Activated CD8-positive, alpha-beta memory T cell treated with anti-CD3 and anti-CD28 coated beads, Interleukin-2, amount 50 U/mL, for 1 hour (primary cell): Measurements from ENCODE around the gene RAB3IL1.
"Not testable (repeated sequence)": the region's sequence is repeated elsewhere in the genome, so short reads cannot be mapped to it uniquely, and the experiment has no call there.

Experiments
- DNase-seq: peaks from one replicate; pipeline ENCODE4 v3.0.0-alpha.2; 2020; ENCODE audit errors: extremely low read depth

The RAB3IL1 gene

GRCh38 chr11:61953632-61954031 lies 36.3 kb upstream of the RAB3IL1 start:
- not testable (repeated sequence) for DNase-seq

DNA sequence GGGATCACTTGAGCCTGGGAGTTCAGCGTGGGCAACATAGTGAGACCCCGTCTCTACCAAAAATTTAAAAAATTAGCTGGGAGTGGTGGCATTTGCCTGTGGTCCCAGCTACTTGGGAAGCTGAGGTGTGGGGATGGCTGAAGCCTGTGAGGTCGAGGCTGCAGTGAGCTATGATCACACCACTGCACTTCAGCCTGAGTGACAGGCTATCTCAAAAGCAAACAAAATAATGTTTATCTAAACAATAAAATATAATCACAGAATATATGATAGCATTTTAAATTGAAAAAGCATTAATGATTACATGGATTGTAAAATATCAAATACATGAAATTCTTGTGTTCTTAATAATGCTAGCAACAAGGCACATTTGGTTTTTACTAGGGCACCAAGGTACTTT lies 35.5 kb upstream of the RAB3IL1 start:
- DNase-seq: no peak

DNA sequence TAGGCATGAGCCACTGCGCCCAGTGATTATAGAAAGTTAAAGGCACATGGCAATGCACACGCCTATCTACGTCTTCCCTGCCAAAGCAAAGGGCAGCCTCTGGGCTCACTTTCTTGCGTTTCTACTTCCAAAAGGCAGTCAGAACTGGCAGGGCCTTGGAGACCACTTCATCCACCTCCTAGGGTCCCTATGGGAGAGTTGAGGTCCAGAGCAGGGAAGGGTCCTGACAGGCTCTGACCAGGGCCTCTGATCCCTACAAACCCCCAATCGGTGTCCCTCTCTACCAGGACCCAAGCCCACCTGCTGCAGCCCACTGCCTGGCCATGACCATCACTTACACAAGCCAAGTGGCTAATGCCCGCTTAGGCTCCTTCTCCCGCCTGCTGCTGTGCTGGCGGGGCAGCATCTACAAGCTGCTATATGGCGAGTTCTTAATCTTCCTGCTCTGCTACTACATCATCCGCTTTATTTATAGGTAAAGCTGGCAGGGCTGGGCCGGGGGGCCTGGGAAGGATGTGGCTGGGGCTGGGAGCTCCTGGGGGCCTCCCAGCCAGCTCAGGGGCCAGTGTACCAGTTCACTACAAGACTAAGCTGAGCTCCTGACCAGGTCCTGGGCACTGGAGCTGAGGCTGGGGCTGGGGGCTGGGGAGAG lies 34.2 kb upstream of the RAB3IL1 start:
- no peak for DNase-seq

DNA sequence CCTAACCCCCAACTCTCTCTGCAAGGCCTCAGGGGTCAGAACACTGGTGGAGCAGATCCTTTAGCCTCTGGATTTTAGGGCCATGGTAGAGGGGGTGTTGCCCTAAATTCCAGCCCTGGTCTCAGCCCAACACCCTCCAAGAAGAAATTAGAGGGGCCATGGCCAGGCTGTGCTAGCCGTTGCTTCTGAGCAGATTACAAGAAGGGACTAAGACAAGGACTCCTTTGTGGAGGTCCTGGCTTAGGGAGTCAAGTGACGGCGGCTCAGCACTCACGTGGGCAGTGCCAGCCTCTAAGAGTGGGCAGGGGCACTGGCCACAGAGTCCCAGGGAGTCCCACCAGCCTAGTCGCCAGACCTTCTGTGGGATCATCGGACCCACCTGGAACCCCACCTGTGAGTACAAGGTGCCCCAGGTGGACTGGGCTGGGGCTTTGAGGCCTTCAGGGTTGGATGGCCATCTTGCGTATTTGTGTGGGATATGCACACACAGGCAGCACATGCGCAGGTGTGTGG lies 32.7 kb upstream of the RAB3IL1 start, which contains the start of gene BEST1:
Gene BEST1 (plus strand): TSS at position 317 of the 513 bp plus-strand sequence. CDS start 1,456 bp downstream, outside the sequence.
- no peak for DNase-seq

GRCh38 chr11:61949169-61950034 lies 32.0 kb upstream of the RAB3IL1 start:
- no peak for DNase-seq

- no peak for DNase-seq
Observed at GRCh38 chr11:61948505-61948904, 31.1 kb upstream of the RAB3IL1 start.

DNA sequence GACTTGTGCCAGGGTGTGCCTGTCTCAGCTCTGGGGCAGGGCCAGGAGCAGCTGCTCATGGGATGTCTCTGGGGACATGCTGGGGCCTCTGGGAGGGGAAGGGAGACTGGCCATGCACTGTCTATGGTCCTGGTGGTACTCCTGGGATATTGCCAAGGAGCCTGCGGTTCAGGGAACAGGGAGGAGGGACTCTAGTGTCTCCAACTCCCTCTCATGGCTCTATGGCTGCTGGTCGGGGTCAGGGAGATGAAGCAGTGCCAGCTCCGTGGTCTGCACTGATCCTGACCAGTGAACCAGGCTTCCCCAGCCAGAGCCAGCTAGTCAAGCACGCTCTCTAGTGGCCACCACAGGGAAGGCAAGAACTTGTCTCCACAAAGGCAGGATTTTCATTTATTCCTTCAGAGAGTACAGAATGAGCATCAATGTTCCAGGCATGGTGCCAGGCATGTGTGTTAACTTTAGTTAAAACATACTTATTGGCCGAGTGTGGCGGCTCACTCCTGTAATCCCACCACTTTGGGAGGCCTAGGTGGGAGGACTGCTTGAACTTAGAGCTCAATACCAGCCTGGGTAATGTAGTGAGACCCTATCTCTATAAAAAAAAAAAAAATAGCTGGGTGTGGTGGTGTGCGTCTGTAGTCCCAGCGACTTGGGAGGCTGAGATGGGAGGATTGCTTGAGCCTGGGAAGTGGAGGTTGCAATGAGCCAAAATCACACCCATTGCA lies 30.3 kb upstream of the RAB3IL1 start:
- DNase-seq: no peak

DNA sequence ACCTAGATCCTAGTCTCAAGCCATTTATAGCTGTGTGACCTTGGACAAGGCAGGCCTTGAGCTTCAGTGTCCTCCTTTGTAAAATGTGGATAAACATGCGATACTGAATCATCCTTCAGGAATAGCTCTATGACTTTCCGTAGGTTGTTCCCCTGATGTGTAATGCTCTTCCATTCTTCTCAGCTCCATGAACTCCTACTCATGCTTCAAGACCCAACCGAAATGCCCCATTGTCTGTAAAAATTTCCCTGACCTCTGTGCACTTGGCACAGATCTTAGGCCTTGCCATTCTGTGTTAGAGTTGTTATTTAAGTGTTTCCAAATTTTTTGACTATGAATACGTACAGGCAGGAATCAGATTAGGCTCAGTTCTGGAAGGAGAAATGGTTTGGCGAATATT lies 29.5 kb upstream of the RAB3IL1 start:
- DNase-seq: no peak

- no peak for DNase-seq
Observed at GRCh38 chr11:61945191-61945590, 27.8 kb upstream of the RAB3IL1 start.

DNA sequence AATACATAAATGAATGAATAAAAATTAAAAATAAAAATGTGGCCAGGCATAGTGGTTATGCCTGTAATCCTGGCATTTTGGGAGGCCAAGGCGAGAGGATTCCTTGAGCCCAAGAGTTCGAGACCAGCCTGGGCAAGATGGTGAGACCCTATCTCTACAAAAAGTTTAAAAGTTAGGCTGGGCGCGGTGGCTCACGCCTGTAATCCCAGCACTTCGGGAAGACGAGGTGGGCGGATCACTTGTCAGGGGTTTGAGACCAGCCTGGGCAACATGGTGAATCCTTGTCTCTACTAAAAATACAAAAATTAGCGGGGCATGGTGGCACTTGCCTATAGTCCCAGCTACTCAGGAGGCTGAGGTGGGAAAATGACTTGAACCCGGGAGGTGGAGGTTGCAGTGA lies 23.1 kb upstream of the RAB3IL1 start:
- no peak for DNase-seq

GRCh38 chr11:61935861-61936260 lies 18.5 kb upstream of the RAB3IL1 start:
- no peak for DNase-seq

- DNase-seq: no peak
Observed at GRCh38 chr11:61930933-61931332, 13.6 kb upstream of the RAB3IL1 start.

DNA sequence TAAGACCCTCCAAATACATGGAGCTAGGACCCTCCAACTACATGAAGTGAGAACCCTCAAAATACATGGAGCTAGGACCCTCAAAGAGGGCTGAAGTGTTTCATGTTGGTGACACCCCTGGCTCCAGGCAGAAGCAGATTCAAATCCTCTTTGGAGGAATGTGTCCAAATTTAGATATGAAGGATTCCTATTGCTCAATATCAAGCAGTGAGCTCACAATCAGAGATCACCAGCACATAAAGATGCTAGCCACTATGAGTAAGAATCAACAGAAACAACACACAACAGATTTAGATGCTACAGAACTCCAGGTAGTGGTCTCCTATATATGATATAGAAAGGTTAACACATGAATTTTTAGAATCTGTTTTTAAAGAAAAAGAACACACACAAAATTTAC lies 11.2 kb upstream of the RAB3IL1 start:
- no peak for DNase-seq

- no peak for DNase-seq
Observed at GRCh38 chr11:61927501-61927900, 10.1 kb upstream of the RAB3IL1 start.

GRCh38 chr11:61926235-61926634 lies 8.9 kb upstream of the RAB3IL1 start:
- DNase-seq: no peak

GRCh38 chr11:61925736-61926135 lies 8.4 kb upstream of the RAB3IL1 start:
- no peak for DNase-seq

- DNase-seq: no peak
Observed at GRCh38 chr11:61924064-61924455, 6.7 kb upstream of the RAB3IL1 start.

- no peak for DNase-seq
Observed at GRCh38 chr11:61923166-61924063, 6.0 kb upstream of the RAB3IL1 start.

DNA sequence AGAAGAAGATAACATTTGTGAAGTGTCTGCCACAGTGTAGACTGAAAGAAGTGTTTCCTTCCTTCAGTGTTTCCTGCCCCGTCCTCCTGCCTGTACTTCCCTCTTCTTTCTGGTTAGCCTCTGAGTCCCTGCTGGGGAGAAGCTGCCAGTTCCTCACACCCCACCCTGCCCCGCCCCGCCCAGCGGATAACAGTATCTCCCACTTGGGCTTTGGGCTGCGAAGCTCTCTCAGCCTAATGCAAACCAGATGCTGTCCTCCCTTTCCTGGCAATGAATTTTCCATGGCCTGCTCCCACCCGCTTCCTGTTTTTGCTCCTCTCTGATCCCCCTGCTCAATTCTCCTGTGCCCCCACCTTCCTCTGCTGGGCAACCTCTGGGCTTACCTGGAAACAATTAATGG lies 5.2 kb upstream of the RAB3IL1 start:
- DNase-seq: no peak

DNA sequence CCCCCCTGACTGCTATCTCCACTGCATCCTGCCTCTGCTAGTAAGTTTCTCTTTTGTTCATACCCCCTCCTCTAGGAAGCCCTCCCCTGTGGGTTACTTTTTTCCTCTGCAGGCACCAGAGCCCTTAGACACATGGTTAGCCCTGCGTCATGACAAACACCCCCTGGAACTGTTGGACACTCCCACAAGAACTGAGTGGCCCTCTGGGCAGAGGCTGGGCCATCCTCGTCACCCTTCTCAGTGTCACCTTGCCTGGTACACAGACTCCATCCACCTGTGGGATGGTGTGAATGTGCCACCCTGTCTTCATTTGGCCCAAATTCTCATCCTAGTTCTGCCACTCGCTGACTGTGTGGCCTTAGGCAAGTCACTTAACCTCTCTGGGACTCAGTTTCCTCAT lies 4.1 kb upstream of the RAB3IL1 start:
- no peak for DNase-seq
